ENCODE measurements around the gene BAIAP3. TPM values are rescaled to one million over a fixed set of nuclear protein-coding genes. Genes with fewer than 3 reads are reported as not detected.

The BAIAP3 gene
- total and polyA plus RNA-seq, 10 of the 15 experiments (the other 5 are each of a cell fraction or from before 2014, with no cell fraction given), result 0.03 to 0.56 (median 0.17) TPM; not detected in 3

DNA sequence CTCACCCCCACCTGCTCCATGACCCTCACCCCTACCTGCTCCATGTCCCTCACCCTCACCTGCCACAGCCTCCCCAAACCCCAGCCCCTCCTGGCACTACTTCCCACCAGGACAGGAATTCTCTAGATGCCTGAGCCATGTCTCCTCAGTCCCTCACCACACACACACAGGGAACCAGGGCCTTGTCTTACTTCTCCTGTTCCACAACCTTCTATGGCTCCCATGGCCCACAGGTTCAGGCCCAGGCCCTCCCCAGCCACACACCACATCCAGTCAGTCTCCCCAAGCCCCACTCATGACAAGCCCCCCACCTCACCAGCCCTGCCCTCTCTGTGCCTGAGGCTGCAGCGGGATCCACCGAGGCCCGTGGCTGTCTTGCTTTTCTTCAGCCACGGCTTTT lies 27.1 kb upstream of the BAIAP3 start:
- Histone ChIP-seq H3K27ac (ENCODE audit: control insufficient read depth, insufficient read depth) (no peak overlapping the region), H3K4me2 (ENCODE audit: control insufficient read depth, insufficient read depth) (no peak overlapping the region), H3K9me3 (replicated peaks; ENCODE audit: control insufficient read depth, insufficient read depth, low read length) (no peaks in the 10 kb centered on the region; the same call in 2 of the 3 replicates), H3K79me2 (ENCODE audit: control insufficient read depth, insufficient read depth, low read length) (peaks cover 16% of the 10 kb centered on the region), H3K27me3 (replicated peaks in 1 of 2; ENCODE audit: control insufficient read depth in 2 of 2, insufficient read depth in 2 of 2, low read length in 1 of 2) (no peaks in the 10 kb centered on the region), H2AFZ (ENCODE audit: control insufficient read depth, low read depth, low read length) (no peak overlapping the region), H3K36me3 (ENCODE audit: control insufficient read depth in 2 of 2, insufficient read depth in 2 of 2, low read length in 1 of 2) (no peaks in the 10 kb centered on the region), H3K4me1 (ENCODE audit: control insufficient read depth, insufficient read depth, low read length) (peaks cover 12% of the 10 kb centered on the region), H3K4me3 (no peak overlapping the region), H3K9ac (ENCODE audit: control insufficient read depth, insufficient read depth, low read length) (no peak overlapping the region), H4K20me1 (ENCODE audit: control insufficient read depth, insufficient read depth) (peaks cover 13% of the 10 kb centered on the region; the same call in 1 of the 2 replicates)
- TF ChIP-seq HCFC1 (IDR thresholded peaks at IDR 0.05; ENCODE audit: low read length) (no peak), RCOR1 (conservative IDR thresholded peaks at IDR 0.05; ENCODE audit: low read depth, low read length) (no peak), TBL1XR1 (IDR thresholded peaks at IDR 0.05; ENCODE audit: low read depth, low read length) (no peak), FOXK2 (IDR thresholded peaks at IDR 0.05) (no peak), SMAD5 (IDR thresholded peaks at IDR 0.05; ENCODE audit: low read depth) (no peak), RAD51 (IDR thresholded peaks at IDR 0.05) (no peak), BACH1 (IDR thresholded peaks at IDR 0.05; ENCODE audit: borderline replicate concordance) (no peak)
- TF ChIP-seq, protein P1, sequence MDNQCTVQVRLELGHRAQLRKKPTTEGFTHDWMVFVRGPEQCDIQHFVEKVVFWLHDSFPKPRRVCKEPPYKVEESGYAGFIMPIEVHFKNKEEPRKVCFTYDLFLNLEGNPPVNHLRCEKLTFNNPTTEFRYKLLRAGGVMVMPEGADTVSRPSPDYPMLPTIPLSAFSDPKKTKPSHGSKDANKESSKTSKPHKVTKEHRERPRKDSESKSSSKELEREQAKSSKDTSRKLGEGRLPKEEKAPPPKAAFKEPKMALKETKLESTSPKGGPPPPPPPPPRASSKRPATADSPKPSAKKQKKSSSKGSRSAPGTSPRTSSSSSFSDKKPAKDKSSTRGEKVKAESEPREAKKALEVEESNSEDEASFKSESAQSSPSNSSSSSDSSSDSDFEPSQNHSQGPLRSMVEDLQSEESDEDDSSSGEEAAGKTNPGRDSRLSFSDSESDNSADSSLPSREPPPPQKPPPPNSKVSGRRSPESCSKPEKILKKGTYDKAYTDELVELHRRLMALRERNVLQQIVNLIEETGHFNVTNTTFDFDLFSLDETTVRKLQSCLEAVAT (IDR thresholded peaks at IDR 0.05), result no peak
- ChIA-PET CTCF (no interaction called here), RAD21 (ENCODE audit: unreplicated experiment) (no interaction called here), POLR2A (interaction anchor here (0.6 to 1.1 kb wide), 2 partner anchors 10 to 399 kb away, joined by 3 to 4 read pairs; no protein-coding TSS in a partner anchor), SMC1A (ENCODE audit: uncharacterized antibody, unreplicated experiment) (interaction anchor here (1.5 kb wide), 1 partner anchor 10 kb away, joined by 5 read pairs; no protein-coding TSS in a partner anchor)
- DNase-seq (ENCODE audit: low read depth, low spot score) (no peak), FAIRE-seq (no peak), ATAC-seq (no peak)
- BruUV-seq (replicated peaks), result no TSS peak
- 71% methylated on average over 4 of the region's 4 CpGs for WGBS (ENCODE audit: insufficient coverage, insufficient replicate concordance, low lambda C conversion rate, missing lambda C conversion rate)
- intact Hi-C loops (cut with micrococcal nuclease; ENCODE audit: unreplicated experiment), result loop anchor here (5.0 kb wide), 1 partner anchor 116 kb away; the partner anchor contains the start of gene UQCC4
- in situ Hi-C loops (cut with MboI), result no loop called here
